OCI-LY3 (cell line): Measurements from ENCODE around the gene ZNF22.

Experiments
- CTCF ChIP-seq: fragments of 200-600, 300-600 bp; sonication (generic); IDR thresholded peaks from 2 replicates; pipeline ENCODE4 v1.5.1; 2014; ENCODE audit warnings: antibody characterized with exemption, low read length, low read depth
- EZH2phosphoT487 ChIP-seq: fragments of 200-600 bp; shearing (Covaris generic); IDR thresholded peaks from 2 replicates; pipeline ENCODE4 v1.6.1; 2018; ENCODE audit warnings: antibody characterized with exemption, mixed run types, low read depth

GRCh38 chr10:44958898-44959246 lies 41.9 kb upstream of the ZNF22 start:
- no peak for TF ChIP-seq CTCF
- no peak for TF ChIP-seq EZH2phosphoT487
